ENCODE results near the gene IPO11.

- TF ChIP-seq OSR1 (CRISPR knock-in tag; IDR thresholded peaks at IDR 0.05) = no peak
- no peak for TF ChIP-seq ZC3H10 (CRISPR knock-in tag; IDR thresholded peaks at IDR 0.05)
- no peak for TF ChIP-seq BACH2 (CRISPR knock-in tag; IDR thresholded peaks at IDR 0.05; ENCODE audit: borderline replicate concordance)
- TF ChIP-seq PATZ1 (CRISPR knock-in tag; IDR thresholded peaks at IDR 0.05; ENCODE audit: borderline replicate concordance) = no peak
- TF ChIP-seq ZNF8 (CRISPR knock-in tag; IDR thresholded peaks at IDR 0.05) = no peak
- no peak for TF ChIP-seq ZFP3 (CRISPR knock-in tag; IDR thresholded peaks at IDR 0.05)
- TF ChIP-seq CSRNP3 (CRISPR knock-in tag; IDR thresholded peaks at IDR 0.05) = no peak
- no peak for TF ChIP-seq TSHZ2 (CRISPR knock-in tag; IDR thresholded peaks at IDR 0.05)
- no peak for TF ChIP-seq PPARA (CRISPR knock-in tag; IDR thresholded peaks at IDR 0.05; ENCODE audit: borderline replicate concordance)
- TF ChIP-seq CREB5 (CRISPR knock-in tag; IDR thresholded peaks at IDR 0.05; ENCODE audit: low read depth) = no peak
- no peak for TF ChIP-seq ARNTL (CRISPR knock-in tag; IDR thresholded peaks at IDR 0.05; ENCODE audit: borderline replicate concordance, low read depth)
- no peak for TF ChIP-seq CSDC2 (CRISPR knock-in tag; IDR thresholded peaks at IDR 0.05)
These were observed 215.3 kb downstream of the IPO11 start for GRCh38 chr5:62627901-62628300.
